DOHH2 (cell line): ENCODE data around the gene KCNQ1OT1.

Experiments
- H3F3A ChIP-seq: fragments of 200-600 bp; sonication (generic), shearing (Covaris generic); 2 replicates; pipeline ENCODE4 v1.6.0; 2016; ENCODE audit warnings: antibody characterized with exemption, mild to moderate bottlenecking; ENCODE audit not compliant: control insufficient read depth, insufficient read depth
- H3K27ac ChIP-seq: fragments of 200-600 bp; sonication (generic); 2 replicates; pipeline ENCODE4 v1.5.1; 2014; ENCODE audit warnings: low read depth, mild to moderate bottlenecking, low read length, moderate library complexity
- H3K27me3 ChIP-seq: fragments of 200-600 bp; sonication (generic); 2 replicates; pipeline ENCODE4 v1.6.1; 2014; ENCODE audit warnings: mild to moderate bottlenecking, low read length, mixed read lengths; ENCODE audit not compliant: control insufficient read depth
- H3K36me3 ChIP-seq: fragments of 200-600 bp; sonication (generic); 2 replicates; pipeline ENCODE4 v1.6.1; 2014; ENCODE audit warnings: mild to moderate bottlenecking, low read length, moderate library complexity, mixed read lengths; ENCODE audit not compliant: control insufficient read depth
- H3K4me1 ChIP-seq: fragments of 200-600 bp; sonication (generic); 2 replicates; pipeline ENCODE4 v1.6.1; 2014; ENCODE audit warnings: mild to moderate bottlenecking, low read length, mixed read lengths; ENCODE audit not compliant: control insufficient read depth
- H3K4me2 ChIP-seq: fragments of 200-600 bp; sonication (generic); 2 replicates; pipeline ENCODE4 v1.6.0; 2014; ENCODE audit warnings: mild to moderate bottlenecking, low read length, moderate library complexity
- H3K4me3 ChIP-seq: fragments of 200-600 bp; sonication (generic); 2 replicates; pipeline ENCODE4 v1.5.1; 2014; ENCODE audit warnings: mild to moderate bottlenecking, low read length, mixed read lengths
- H3K79me2 ChIP-seq: fragments of 200-600 bp; sonication (generic); 2 replicates; pipeline ENCODE4 v1.6.1; 2014; ENCODE audit warnings: mild to moderate bottlenecking, low read length, mixed read lengths; ENCODE audit not compliant: control insufficient read depth
- H3K9me2 ChIP-seq: fragments of 200-600 bp; sonication (generic); replicated peaks from 2 replicates; pipeline ENCODE4 v1.6.1; 2014; ENCODE audit warnings: mild to moderate bottlenecking, low read length, mixed read lengths; ENCODE audit not compliant: control insufficient read depth
- H3K9me3 ChIP-seq: fragments of 200-600 bp; sonication (generic); 2 replicates; pipeline ENCODE4 v1.6.1; 2014; ENCODE audit warnings: antibody characterized with exemption, low read length, mixed read lengths; ENCODE audit not compliant: control insufficient read depth, insufficient read depth
- H4K20me1 ChIP-seq: fragments of 200-600 bp; sonication (generic); 2 replicates; pipeline ENCODE4 v1.6.0; 2014; ENCODE audit warnings: low read depth, mild to moderate bottlenecking, antibody characterized with exemption, low read length, moderate library complexity; ENCODE audit not compliant: control insufficient read depth, insufficient read depth
- EZH2phosphoT487 ChIP-seq: fragments of 200-600 bp; sonication (generic); IDR thresholded peaks from 2 replicates; pipeline ENCODE4 v1.6.1; 2017; ENCODE audit warnings: borderline replicate concordance, mild to moderate bottlenecking, antibody characterized with exemption, low read length, moderate library complexity, mixed read lengths
- TF ChIP-seq, protein P1 (sequence below): fragments of 200-600 bp; sonication (generic); IDR thresholded peaks from one replicate; pipeline ENCODE4 v1.5.1; 2014; ENCODE audit warnings: antibody characterized with exemption, mild to moderate bottlenecking, low read depth, low read length; ENCODE audit not compliant: poor library complexity, severe bottlenecking

The KCNQ1OT1 gene

DNA sequence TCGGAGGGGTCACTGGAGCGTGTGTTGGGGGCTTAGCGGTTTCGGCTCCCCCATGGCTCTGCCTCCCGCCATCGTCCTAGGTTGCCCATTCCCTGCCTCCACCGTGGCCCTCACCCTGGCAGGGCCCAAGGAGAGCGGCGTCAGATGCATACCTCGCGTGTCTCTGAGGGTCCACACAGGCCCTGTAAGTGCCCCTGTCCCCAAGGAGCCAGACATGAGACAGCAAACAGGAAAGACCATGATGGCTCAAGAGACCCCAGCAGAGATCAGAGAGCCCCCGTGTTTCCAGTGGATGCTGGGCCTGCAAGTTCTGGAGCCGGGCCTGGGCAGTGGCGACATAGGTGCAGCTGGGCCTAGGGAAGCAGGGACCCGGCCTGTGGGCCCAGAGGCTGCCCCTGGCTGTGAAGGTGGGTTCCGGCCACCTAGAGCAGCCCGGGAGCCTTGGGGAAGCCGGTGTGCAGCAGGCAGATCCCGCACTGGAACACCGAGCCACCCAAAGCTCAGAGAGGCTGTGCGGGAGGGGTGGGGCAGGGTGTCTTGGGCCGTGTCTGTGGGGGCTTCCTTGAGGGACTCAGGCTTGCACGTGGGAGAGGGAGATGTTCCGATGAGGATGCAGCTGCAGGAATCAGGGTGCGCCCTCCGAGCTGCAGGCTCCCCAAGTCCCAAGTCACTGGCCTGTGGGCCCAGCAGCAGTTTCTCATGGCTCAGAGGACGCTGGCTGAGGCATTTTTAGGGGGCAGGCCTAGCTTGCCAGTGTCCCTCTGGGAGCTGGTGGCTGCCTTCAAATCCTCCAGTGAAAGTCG is 126.4 kb downstream of the KCNQ1OT1 start:
- Histone ChIP-seq H3K4me3 (no peak overlapping the region), H3K4me1 (no peaks in the 10 kb centered on the region), H3K36me3 (no peaks in the 10 kb centered on the region), H3K9me3 (no peaks in the 10 kb centered on the region), H4K20me1 (no peaks in the 10 kb centered on the region), H3K27ac (no peak overlapping the region), H3K79me2 (no peaks in the 10 kb centered on the region), H3K9me2 (no peaks in the 10 kb centered on the region), H3F3A (no peaks in the 10 kb centered on the region), H3K4me2 (no peak overlapping the region), H3K27me3 (no peaks in the 10 kb centered on the region)
- TF ChIP-seq, protein P1, sequence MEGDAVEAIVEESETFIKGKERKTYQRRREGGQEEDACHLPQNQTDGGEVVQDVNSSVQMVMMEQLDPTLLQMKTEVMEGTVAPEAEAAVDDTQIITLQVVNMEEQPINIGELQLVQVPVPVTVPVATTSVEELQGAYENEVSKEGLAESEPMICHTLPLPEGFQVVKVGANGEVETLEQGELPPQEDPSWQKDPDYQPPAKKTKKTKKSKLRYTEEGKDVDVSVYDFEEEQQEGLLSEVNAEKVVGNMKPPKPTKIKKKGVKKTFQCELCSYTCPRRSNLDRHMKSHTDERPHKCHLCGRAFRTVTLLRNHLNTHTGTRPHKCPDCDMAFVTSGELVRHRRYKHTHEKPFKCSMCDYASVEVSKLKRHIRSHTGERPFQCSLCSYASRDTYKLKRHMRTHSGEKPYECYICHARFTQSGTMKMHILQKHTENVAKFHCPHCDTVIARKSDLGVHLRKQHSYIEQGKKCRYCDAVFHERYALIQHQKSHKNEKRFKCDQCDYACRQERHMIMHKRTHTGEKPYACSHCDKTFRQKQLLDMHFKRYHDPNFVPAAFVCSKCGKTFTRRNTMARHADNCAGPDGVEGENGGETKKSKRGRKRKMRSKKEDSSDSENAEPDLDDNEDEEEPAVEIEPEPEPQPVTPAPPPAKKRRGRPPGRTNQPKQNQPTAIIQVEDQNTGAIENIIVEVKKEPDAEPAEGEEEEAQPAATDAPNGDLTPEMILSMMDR, result no peak
- no peak for TF ChIP-seq EZH2phosphoT487

DNA sequence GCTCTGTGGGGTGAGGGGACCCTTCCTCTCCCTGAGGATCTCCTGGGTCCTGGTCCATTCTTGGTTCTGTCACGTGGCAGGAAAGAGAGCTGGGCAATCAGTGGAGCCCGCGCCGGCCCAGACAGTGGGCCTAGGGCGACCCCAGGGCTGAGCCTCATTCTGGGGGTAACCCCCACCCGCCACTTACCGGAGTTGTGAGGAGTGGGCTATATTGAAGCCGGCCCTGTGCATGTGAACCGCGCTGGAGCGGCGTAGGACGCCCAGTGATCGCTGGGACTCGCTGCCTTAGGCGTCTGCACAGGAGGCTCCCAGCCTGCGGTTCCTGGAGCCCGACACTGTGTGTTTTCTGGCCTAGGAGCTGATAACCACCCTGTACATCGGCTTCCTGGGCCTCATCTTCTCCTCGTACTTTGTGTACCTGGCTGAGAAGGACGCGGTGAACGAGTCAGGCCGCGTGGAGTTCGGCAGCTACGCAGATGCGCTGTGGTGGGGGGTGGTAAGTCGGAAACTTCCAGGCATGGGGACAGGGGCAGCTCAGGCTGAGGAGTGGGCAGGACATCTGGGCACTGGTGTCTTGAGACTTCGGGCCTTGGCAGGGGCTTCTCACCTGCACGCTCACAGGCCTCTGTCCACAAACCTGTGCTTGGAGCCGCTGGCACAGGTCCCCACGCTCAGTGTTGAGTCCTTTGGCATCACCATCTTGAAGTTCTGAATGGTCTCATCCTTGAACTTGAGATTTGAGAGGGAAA is 127.1 kb downstream of the KCNQ1OT1 start:
- Histone ChIP-seq H4K20me1 (no peaks in the 10 kb centered on the region), H3K9me2 (no peaks in the 10 kb centered on the region), H3K4me2 (no peak overlapping the region), H3K27ac (no peak overlapping the region), H3K4me1 (no peaks in the 10 kb centered on the region), H3K9me3 (no peaks in the 10 kb centered on the region), H3K79me2 (no peaks in the 10 kb centered on the region), H3K4me3 (no peak overlapping the region), H3K36me3 (no peaks in the 10 kb centered on the region), H3K27me3 (no peaks in the 10 kb centered on the region), H3F3A (no peaks in the 10 kb centered on the region)
- TF ChIP-seq EZH2phosphoT487, result no peak
- TF ChIP-seq, protein P1, result no peak

DNA sequence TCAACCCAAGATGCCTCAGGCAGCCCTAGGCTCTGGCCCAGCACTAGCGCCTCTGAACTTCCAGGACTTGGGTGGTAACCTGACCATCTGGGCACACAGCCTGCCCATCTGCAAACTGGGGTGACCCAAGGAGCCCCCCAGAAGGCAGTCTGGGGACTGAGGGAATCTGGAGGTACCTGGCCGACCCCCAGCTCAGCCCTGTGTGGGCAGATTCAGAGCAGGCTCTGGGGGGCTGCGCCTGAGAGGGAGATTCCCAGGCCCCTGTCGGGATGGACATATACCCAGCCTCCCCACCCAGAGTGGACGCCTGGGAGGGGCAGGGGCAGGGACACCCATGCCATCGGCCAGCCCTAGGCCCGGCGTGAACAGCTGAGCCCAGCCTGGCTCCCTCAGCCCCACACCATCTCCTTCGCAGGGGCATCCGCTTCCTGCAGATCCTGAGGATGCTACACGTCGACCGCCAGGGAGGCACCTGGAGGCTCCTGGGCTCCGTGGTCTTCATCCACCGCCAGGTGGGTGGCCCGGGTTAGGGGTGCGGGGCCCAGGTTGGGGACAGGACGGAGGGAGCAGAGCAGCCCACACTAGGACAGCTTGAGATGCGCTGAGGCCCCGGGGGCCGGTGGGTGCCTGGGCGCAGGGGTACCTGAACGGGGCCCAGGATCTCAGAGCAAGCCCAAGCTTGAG is 128.1 kb downstream of the KCNQ1OT1 start:
- no peak for TF ChIP-seq EZH2phosphoT487
- Histone ChIP-seq H3K9me2 (no peaks in the 10 kb centered on the region), H3K4me3 (no peak overlapping the region), H3F3A (no peaks in the 10 kb centered on the region), H4K20me1 (no peaks in the 10 kb centered on the region), H3K4me1 (no peaks in the 10 kb centered on the region), H3K36me3 (no peaks in the 10 kb centered on the region), H3K27ac (no peak overlapping the region), H3K4me2 (no peak overlapping the region), H3K9me3 (no peaks in the 10 kb centered on the region), H3K27me3 (no peaks in the 10 kb centered on the region), H3K79me2 (no peaks in the 10 kb centered on the region)
